Testis (tissue), 2 donors: ENCODE measurements around the gene NDUFAF7.

ENCODE experiments used
- CTCF ChIP-seq, 3 experiments: fragments of 450-650 bp in 2 of 3; fragments of 200-600 bp in 1 of 3; sonication (generic) in 1 of 3; IDR thresholded peaks; one replicate each; pipeline ENCODE4 v1.5.1; 2016 to 2019; ENCODE audit warnings: antibody characterized with exemption in 3 of 3, mild to moderate bottlenecking in 2 of 3, moderate library complexity in 1 of 3
- POLR2A ChIP-seq: fragments of 450-650 bp; IDR thresholded peaks from one replicate; pipeline ENCODE4 v1.6.1; 2017; ENCODE audit warnings: antibody characterized with exemption, mild to moderate bottlenecking, moderate library complexity

DNA sequence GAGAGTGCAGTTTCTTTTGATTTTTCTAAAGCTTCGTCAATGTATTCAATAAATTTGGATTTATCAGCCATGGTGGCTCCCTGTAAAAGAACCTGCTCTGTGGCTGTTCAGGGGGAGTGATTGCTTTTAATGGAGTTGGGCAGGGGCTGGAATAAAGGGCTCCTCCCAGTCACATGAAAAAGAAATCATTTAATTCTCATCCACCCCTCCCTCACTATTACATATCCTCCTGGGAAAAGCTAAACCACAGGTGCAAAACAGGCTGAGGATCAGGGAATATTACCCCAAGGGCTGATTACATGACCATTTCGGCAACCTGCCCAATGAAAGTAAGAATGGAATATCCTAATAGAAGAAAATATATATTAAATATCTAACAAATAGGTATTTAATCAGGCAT lies 42.9 kb upstream of the NDUFAF7 start, which contains the start of gene SULT6B1:
- TF ChIP-seq POLR2A, result no peak
- no peak for TF ChIP-seq CTCF (IDR thresholded peaks at IDR 0.05)
